Measurements from ENCODE around the gene DRC3.

Gene DRC3

GRCh38 chr17:18064053-18064452, 91.4 kb downstream of the DRC3 start:
- no peak for DNase-seq

- DNase-seq: no peak
These were observed 92.9 kb downstream of the DRC3 start for GRCh38 chr17:18065546-18065945.
